G401 (cell line): ENCODE measurements around the gene GH1. TPM values are rescaled to one million over a fixed set of nuclear protein-coding genes. Genes with fewer than 3 reads are reported as not detected.
A peak's percentile ranks its signal among the peaks of the same experiment; 100 is the strongest.

Source experiments
- DNase-seq: peaks from one replicate; pipeline ENCODE4 v3.0.0-alpha.2; 2015; ENCODE audit warnings: low spot score
- in situ Hi-C: cut with HindIII; loops from 2 replicates; pipeline ENCODE4 v1.10.0; 2016; ENCODE audit warnings: low sequenced_read_pairs, mixed read lengths
- total RNA-seq: library from RNA; depleted of rRNA; stranded (reverse); fragments of >200 nt; shearing (Covaris generic); gene quantifications from 2 replicates; pipeline ENCODE4 v1.2.3, GENCODE V29; 2014

Gene GH1
- total RNA-seq, 1 experiment from 2014 or later = not detected

DNA sequence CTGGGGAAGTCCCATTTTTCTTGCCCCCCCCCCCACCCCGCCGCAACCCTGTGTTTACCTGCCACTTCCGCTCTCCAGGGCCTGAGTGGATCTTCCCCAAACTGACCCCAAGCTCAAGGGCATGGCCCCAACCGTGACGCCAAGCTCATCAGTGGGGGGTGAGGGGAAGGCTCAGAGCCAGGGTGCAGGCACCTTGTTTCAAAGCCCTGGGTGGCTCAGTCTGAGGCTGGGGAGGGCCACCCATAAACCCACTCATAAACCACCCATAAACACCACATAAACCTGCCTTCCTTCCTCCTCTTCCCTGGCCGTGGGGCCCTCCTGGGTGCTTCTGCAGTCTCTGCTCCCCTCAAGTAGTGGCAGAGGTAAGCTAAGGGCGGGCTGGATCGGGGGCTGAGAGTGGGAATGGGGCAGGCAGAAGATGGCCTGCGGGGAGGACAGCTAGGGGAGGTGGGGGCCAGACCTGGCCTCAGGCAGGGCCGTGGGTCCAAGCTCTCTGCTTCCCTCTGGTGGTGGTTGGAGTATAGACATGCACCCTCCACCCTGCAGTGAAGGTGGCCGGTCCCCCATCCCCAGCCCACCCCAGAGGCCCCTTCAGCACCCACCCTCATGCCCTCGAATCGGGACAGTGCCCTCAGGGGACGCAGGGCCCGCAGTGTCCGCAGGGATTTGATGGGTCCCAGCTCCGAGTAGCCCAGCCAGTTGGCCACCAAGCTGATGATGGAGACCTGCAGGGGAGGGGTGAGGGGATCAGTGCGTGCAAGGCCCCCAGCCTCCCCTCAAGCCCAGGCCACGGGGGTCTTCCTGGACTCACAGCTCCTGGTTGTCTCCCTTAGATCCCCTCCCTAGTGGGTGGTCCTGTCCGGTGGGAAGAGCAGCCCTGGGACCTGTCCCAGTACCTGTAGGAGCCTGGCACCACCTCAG lies 28.1 kb upstream of the GH1 start:
- in situ Hi-C loops = no loop called here
- DNase-seq = peak; percentile 20

DNA sequence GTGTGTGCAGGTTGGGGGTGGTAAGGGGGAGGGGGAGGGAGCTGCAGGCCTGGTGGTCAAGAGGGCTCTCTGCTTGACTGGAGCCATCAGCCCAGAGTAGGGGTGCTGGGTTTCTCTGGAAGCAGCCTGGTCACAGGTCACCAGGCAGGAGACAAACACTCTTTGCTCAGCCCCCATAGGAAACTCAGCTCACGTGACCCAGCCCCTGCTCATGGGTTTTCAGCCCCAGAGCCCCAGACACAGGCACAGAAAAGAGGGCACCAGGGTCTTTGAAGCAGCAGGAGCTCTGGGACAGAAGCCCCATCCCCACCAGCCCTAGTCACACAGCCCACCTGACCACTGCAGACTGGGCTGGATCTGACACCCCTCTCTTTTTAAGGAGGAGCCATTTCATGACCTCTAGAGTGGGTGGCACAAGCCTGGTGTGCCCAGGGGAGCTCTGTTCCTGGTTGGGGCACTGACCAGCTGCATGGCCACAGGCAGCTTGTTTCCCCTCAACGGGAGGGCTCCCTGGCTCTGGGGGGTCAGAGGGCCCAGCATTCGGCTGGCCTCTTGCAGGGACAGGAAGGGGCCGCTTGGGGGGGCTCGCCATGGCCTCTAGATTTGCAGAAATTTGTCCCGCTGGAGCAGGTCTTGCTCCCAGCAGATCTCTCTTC lies 27.3 kb upstream of the GH1 start:
- in situ Hi-C loops = no loop called here
- DNase-seq = no peak

DNA sequence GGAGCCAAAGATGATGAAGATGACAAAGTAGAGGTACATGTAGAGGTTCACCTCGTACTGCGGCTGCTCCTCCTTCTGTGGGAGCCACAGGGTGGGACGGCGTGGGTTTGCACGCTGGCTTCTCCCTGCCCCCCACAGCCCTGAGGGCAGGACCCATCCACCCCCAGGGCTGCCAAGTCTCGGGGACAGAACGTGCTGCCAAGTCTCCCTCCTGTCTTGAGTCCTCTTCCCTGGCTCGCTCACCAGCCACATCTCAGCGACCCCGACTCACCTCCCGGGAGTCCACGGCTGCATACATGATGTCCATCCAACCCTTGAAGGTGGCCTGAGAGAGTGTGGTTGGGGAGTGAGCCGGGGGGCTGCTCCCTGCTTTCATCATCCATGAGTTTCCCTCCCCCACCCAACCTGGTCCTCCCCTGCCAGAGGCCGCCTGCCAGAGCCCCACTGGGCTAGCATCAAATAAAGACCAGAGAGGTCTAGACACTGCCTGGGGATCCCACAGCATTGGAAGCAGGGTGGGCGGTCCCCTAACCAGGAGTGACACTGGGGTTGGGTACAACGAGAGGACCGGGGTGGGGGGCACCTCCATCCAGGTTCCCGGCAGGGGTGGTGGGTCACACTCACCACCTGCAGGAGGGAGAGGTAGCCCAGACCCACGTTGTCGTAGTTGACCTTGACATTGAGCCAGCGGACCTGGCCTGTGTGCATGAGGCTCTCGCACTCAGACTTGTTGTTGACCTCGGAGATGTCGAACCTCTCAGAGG lies 26.3 kb upstream of the GH1 start:
- in situ Hi-C loops = no loop called here
- no peak for DNase-seq

GRCh38 chr17:63943745-63944144 lies 25.1 kb upstream of the GH1 start:
- in situ Hi-C loops = no loop called here
- no peak for DNase-seq

GRCh38 chr17:63942309-63942985 lies 23.8 kb upstream of the GH1 start:
- no peak for DNase-seq
- in situ Hi-C loops = no loop called here

- DNase-seq = no peak
- in situ Hi-C loops = no loop called here
Measured at GRCh38 chr17:63941751-63942150, 23.1 kb upstream of the GH1 start.

- DNase-seq = no peak
- in situ Hi-C loops = no loop called here
Measured at GRCh38 chr17:63941162-63941561, 22.5 kb upstream of the GH1 start.

DNA sequence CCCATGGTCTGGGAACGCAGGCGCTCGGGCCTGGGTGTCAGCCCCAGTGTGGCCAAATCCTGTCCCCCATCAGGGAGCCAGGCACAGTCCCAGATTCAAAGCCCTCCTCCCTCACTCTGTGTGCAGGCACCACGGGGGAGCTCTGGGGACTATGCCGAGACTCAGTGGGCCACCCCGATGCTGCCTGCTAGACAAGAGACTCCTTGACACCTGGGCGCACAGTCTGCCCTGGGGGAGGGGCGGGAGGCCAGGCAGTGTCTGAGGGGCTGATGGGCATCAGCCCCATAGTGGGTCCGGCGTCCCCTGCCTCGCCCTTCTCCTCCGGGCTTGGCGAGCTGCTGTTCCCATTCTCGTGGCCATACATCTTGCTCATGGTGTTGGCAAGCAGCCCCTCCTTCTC lies 21.9 kb upstream of the GH1 start:
- in situ Hi-C loops = no loop called here
- no peak for DNase-seq

- in situ Hi-C loops = no loop called here
- DNase-seq = no peak
Measured at GRCh38 chr17:63939884-63940283, 21.2 kb upstream of the GH1 start.

DNA sequence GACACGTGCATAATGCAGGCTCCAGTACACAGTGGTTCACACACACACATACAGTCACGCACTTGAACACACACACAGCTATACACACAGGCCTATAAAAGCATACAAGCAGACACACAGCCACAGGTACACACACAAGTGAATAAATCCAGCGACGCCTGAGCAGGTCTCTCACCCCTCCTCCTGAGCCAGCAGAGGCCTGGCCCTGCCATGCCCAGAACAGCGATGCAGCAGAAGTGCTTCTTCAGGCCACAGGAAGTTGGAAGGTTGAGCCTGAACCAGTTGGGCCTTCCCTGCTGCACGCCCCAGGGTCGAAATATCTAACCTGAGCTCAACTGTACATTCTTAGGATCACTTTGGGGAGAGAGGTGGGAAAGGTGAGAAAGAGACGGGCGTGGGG lies 20.8 kb upstream of the GH1 start:
- in situ Hi-C loops = no loop called here
- DNase-seq = no peak

- in situ Hi-C loops = no loop called here
- DNase-seq = no peak
Measured at GRCh38 chr17:63937920-63938319, 19.3 kb upstream of the GH1 start.

- in situ Hi-C loops = no loop called here
- DNase-seq = no peak
Measured at GRCh38 chr17:63937319-63937718, 18.7 kb upstream of the GH1 start.

- in situ Hi-C loops = no loop called here
- no peak for DNase-seq
Measured at GRCh38 chr17:63934183-63935112, 15.8 kb upstream of the GH1 start.

DNA sequence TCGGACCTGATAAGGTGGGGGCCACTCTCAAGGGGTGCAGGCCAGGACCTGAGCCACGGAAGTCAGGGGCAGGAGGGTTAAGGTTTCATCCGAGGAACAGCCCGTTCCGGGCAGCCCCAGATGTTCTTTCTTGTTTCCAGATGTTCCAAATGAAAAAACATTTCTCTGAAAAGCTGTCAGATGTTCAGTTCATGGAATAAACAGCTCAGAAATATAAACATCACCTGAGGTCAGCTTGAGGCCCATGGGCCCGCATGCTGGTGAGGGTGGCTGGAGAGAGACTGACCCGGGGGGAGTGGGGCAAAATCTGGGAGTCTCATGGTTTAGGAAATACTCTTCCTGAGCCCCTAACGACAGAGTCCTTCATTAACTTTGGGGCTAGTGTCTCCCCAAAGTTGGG lies 15.0 kb upstream of the GH1 start:
- DNase-seq = no peak
- in situ Hi-C loops = no loop called here

GRCh38 chr17:63932721-63933120 lies 14.1 kb upstream of the GH1 start:
- no peak for DNase-seq
- in situ Hi-C loops = no loop called here

DNA sequence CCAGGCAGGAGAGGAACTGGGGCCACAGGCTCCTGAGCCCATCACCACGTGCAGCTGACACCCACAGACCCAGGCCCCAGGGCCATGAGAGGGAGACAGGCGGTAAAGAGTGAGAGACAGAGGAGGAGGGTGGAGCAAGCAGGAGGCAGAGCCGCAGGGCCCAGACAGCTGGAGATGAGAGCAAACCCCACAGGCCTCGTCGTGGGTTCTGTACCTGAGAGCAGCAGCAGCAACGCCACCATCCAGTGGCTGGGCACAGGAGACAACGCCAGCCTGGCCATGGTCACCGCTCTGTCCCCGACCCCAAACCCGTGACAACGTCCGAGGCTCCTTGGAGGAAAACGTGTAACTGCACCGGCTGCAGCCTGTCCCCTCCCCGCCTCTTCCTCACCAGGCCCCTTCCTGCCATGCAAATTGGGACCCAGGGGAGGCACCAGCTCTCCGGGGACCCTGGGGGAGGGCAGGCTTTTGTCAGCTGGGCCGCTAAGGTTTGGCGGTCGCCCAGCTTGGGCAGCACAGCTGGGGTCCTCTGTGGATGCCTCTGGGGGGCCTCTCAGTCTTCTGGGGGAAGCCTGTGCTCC lies 13.4 kb upstream of the GH1 start, which contains the start of gene CD79B:
Gene CD79B (minus strand): TSS at position 351 of the 581 bp plus-strand sequence. CDS start 70 bp downstream, at position 281.
- no peak for DNase-seq
- in situ Hi-C loops = no loop called here

DNA sequence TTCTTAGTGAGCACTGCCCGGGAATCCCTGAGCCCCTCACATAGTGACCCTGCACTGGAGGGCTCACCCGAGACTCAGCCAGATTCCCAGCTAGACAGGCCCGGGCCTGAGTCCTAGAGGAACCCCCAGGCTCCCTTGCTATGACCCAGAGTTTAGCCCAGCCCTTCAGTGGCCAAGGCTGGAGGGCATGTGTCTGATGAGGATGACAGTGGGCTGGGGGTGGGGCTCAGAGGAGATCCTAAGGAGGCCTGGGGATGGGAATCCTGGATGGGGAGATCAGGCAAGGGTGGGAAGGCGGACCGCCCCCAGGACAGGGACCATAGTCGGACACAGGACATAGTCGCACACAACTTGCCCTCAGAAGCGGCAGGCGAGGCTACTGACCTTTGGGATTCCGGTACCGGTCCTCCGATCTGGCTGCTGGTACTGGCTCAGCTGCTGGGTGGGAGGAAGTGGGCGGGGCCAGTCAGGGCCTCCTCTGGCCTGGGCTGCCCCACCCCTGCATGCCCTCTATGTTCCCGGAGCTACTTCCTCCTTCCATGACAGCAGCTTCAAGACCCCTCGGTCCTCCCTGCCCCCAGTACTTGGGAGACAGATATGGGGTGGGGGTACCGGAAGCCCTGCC lies 12.4 kb upstream of the GH1 start:
- in situ Hi-C loops = no loop called here
- no peak for DNase-seq
